Measurements from ENCODE around the gene GALNT5. TPM values are rescaled to one million over a fixed set of nuclear protein-coding genes. Genes with fewer than 3 reads are reported as not detected.
"Not testable (repeated sequence)": the region's sequence is repeated elsewhere in the genome, so short reads cannot be mapped to it uniquely, and the experiment has no call there.

Gene GALNT5
- total RNA-seq, 1 experiment from 2014 or later, result not detected

GRCh38 chr2:157265825-157266224 lies 8.3 kb downstream of the GALNT5 start:
- Histone ChIP-seq H3K9ac (ENCODE audit: low read length) (no peak overlapping the region), H3K9me2 (replicated peaks; ENCODE audit: insufficient read depth, low read length) (no peaks in the 10 kb centered on the region), H3K27me3 (ENCODE audit: low read length) (no peaks in the 10 kb centered on the region), H3K4me1 (ENCODE audit: low read length) (no peaks in the 10 kb centered on the region), H3K79me2 (ENCODE audit: low read length) (no peaks in the 10 kb centered on the region), H3K4me3 (ENCODE audit: low read length) (no peak overlapping the region), H3K36me3 (ENCODE audit: insufficient read depth, low read length) (no peaks in the 10 kb centered on the region), H3K4me2 (ENCODE audit: low read depth, low read length, poor library complexity, severe bottlenecking) (no peak overlapping the region), H3K9me3 (ENCODE audit: low read length) (no peaks in the 10 kb centered on the region), H4K20me1 (ENCODE audit: insufficient read depth, low read depth, low read length) (no peaks in the 10 kb centered on the region), H2AFZ (ENCODE audit: low read length) (no peak overlapping the region), H3K27ac (ENCODE audit: low read length) (no peak overlapping the region)
- DNase-seq, result no peak

DNA sequence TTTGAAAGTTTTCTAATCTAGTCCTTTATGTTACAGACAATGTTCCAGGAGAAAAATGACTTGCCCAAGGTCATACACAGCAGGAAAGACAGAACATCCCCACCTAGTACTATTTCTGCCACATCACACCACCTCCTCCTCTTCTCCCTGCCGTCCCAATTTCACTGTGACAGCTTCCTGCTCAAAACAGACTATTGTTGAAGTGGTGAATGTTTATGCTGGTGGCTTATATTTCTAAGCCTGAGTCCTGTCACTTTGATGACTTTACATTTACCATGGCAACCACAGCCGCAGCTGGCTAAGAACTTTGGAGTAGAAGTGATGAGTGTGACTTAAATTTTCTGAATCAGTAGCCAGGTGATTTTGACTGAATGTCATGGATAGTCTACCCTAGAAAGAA lies 10.0 kb downstream of the GALNT5 start:
- no peaks in the 10 kb centered on the region for H3K27me3 ChIP-seq (ENCODE audit: low read length)

GRCh38 chr2:157269060-157269459 lies 11.6 kb downstream of the GALNT5 start:
- Histone ChIP-seq H3K4me2 (ENCODE audit: low read depth, low read length, poor library complexity, severe bottlenecking) (no peak overlapping the region), H3K9me2 (replicated peaks; ENCODE audit: insufficient read depth, low read length) (no peaks in the 10 kb centered on the region), H3K79me2 (ENCODE audit: low read length) (no peaks in the 10 kb centered on the region)

More for the DNA sequence above, 10.0 kb downstream of the GALNT5 start:
- Histone ChIP-seq H3K4me2 (ENCODE audit: low read depth, low read length, poor library complexity, severe bottlenecking) (no peak overlapping the region), H3K9ac (ENCODE audit: low read length) (no peak overlapping the region), H3K27ac (ENCODE audit: low read length) (no peak overlapping the region), H3K9me3 (ENCODE audit: low read length) (no peaks in the 10 kb centered on the region), H3K4me3 (ENCODE audit: low read length) (no peak overlapping the region), H2AFZ (ENCODE audit: low read length) (no peak overlapping the region), H3K9me2 (replicated peaks; ENCODE audit: insufficient read depth, low read length) (no peaks in the 10 kb centered on the region), H3K79me2 (ENCODE audit: low read length) (no peaks in the 10 kb centered on the region), H3K4me1 (ENCODE audit: low read length) (no peaks in the 10 kb centered on the region), H3K36me3 (ENCODE audit: insufficient read depth, low read length) (no peaks in the 10 kb centered on the region), H4K20me1 (ENCODE audit: insufficient read depth, low read depth, low read length) (no peaks in the 10 kb centered on the region)
- no peak for DNase-seq

GRCh38 chr2:157269922-157270321 lies 12.4 kb downstream of the GALNT5 start:
- no peak for DNase-seq
- H3K4me2 ChIP-seq (ENCODE audit: low read depth, low read length, poor library complexity, severe bottlenecking), result no peak overlapping the region
- H3K4me1 ChIP-seq (ENCODE audit: low read length), result no peaks in the 10 kb centered on the region
- no peak overlapping the region for H3K27ac ChIP-seq (ENCODE audit: low read length)
- no peaks in the 10 kb centered on the region for H4K20me1 ChIP-seq (ENCODE audit: insufficient read depth, low read depth, low read length)
- no peak overlapping the region for H3K9ac ChIP-seq (ENCODE audit: low read length)
- H3K79me2 ChIP-seq (ENCODE audit: low read length), result no peaks in the 10 kb centered on the region
- no peaks in the 10 kb centered on the region for H3K9me3 ChIP-seq (ENCODE audit: low read length)
- no peaks in the 10 kb centered on the region for H3K9me2 ChIP-seq (replicated peaks; ENCODE audit: insufficient read depth, low read length)
- no peaks in the 10 kb centered on the region for H3K27me3 ChIP-seq (ENCODE audit: low read length)
- no peak overlapping the region for H3K4me3 ChIP-seq (ENCODE audit: low read length)
- H3K36me3 ChIP-seq (ENCODE audit: insufficient read depth, low read length), result no peaks in the 10 kb centered on the region
- no peak overlapping the region for H2AFZ ChIP-seq (ENCODE audit: low read length)

More at GRCh38 chr2:157269060-157269459, 11.6 kb downstream of the GALNT5 start:
- Histone ChIP-seq H3K9me3 (ENCODE audit: low read length) (no peaks in the 10 kb centered on the region), H3K9ac (ENCODE audit: low read length) (no peak overlapping the region), H3K27me3 (ENCODE audit: low read length) (no peaks in the 10 kb centered on the region), H3K4me3 (ENCODE audit: low read length) (no peak overlapping the region), H4K20me1 (ENCODE audit: insufficient read depth, low read depth, low read length) (no peaks in the 10 kb centered on the region), H2AFZ (ENCODE audit: low read length) (no peak overlapping the region), H3K4me1 (ENCODE audit: low read length) (no peaks in the 10 kb centered on the region), H3K27ac (ENCODE audit: low read length) (no peak overlapping the region), H3K36me3 (ENCODE audit: insufficient read depth, low read length) (no peaks in the 10 kb centered on the region)
- DNase-seq, result no peak

- Histone ChIP-seq H2AFZ (ENCODE audit: low read length) (no peak overlapping the region), H4K20me1 (ENCODE audit: insufficient read depth, low read depth, low read length) (no peaks in the 10 kb centered on the region), H3K9ac (ENCODE audit: low read length) (no peak overlapping the region), H3K4me3 (ENCODE audit: low read length) (no peak overlapping the region), H3K9me2 (replicated peaks; ENCODE audit: insufficient read depth, low read length) (no peaks in the 10 kb centered on the region), H3K9me3 (ENCODE audit: low read length) (no peaks in the 10 kb centered on the region), H3K4me1 (ENCODE audit: low read length) (no peaks in the 10 kb centered on the region), H3K79me2 (ENCODE audit: low read length) (no peaks in the 10 kb centered on the region), H3K27me3 (ENCODE audit: low read length) (no peaks in the 10 kb centered on the region), H3K4me2 (ENCODE audit: low read depth, low read length, poor library complexity, severe bottlenecking) (no peak overlapping the region), H3K27ac (ENCODE audit: low read length) (no peak overlapping the region), H3K36me3 (ENCODE audit: insufficient read depth, low read length) (no peaks in the 10 kb centered on the region)
- no peak for DNase-seq
These were observed 14.2 kb downstream of the GALNT5 start for GRCh38 chr2:157271590-157272203.

DNA sequence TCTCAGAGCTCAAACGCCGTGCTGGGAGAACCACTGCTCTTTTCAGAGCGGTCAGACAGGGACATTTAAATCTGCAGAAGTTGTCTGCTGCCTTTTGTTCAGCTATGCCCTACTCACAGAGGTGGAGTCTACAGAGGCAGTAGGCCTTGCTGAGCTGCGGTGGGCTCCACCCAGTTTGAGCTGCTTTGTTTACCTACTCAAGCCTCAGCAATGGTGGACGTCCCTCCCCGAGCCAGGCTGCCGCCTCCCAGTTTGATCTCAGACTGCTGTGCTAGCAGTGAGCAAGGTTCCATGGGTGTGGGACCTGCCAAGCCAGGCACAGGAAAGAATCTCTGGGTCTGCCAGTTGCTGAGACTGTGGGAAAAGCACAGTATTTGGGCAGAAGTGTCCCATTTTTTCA lies 21.8 kb downstream of the GALNT5 start:
- H3K27ac ChIP-seq (ENCODE audit: low read length); H3K4me1 ChIP-seq (ENCODE audit: low read length); H3K9me2 ChIP-seq (replicated peaks; ENCODE audit: insufficient read depth, low read length); H3K9ac ChIP-seq (ENCODE audit: low read length); H2AFZ ChIP-seq (ENCODE audit: low read length); H3K27me3 ChIP-seq (ENCODE audit: low read length); H4K20me1 ChIP-seq (ENCODE audit: insufficient read depth, low read depth, low read length); H3K4me3 ChIP-seq (ENCODE audit: low read length); DNase-seq; H3K4me2 ChIP-seq (ENCODE audit: low read depth, low read length, poor library complexity, severe bottlenecking); H3K9me3 ChIP-seq (ENCODE audit: low read length); H3K36me3 ChIP-seq (ENCODE audit: insufficient read depth, low read length); H3K79me2 ChIP-seq (ENCODE audit: low read length): not testable (repeated sequence)

DNA sequence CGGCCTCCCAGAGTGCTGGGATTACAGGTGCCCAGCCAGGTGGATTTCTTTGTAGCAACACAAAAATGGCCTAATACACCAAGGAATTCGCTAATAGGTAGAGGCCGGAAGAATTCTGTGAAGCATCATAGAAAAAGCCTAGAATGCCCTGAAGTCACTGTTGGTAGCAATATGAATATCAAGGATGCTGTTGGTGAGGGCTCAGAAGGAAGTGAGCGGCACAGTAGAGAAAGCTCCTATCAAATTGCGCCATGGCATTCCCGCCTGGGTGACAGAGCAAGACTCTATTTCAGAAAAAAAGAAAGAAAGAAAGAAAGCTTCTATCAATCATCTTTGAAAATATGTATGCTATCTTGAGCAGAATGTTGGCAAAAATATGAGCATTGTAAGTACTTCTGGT lies 23.8 kb downstream of the GALNT5 start:
- Histone ChIP-seq H3K27me3 (ENCODE audit: low read length) (0 out of 2 replicates have a peak, but pooled peaks cover 4% of the 10 kb centered on the region), H4K20me1 (ENCODE audit: insufficient read depth, low read depth, low read length) (no peaks in the 10 kb centered on the region), H3K4me3 (ENCODE audit: low read length) (no peak overlapping the region), H2AFZ (ENCODE audit: low read length) (no peak overlapping the region), H3K36me3 (ENCODE audit: insufficient read depth, low read length) (no peaks in the 10 kb centered on the region), H3K27ac (ENCODE audit: low read length) (no peak overlapping the region), H3K4me1 (ENCODE audit: low read length) (no peaks in the 10 kb centered on the region), H3K9me3 (ENCODE audit: low read length) (no peaks in the 10 kb centered on the region), H3K79me2 (ENCODE audit: low read length) (no peaks in the 10 kb centered on the region), H3K9me2 (replicated peaks; ENCODE audit: insufficient read depth, low read length) (no peaks in the 10 kb centered on the region), H3K9ac (ENCODE audit: low read length) (no peak overlapping the region), H3K4me2 (ENCODE audit: low read depth, low read length, poor library complexity, severe bottlenecking) (no peak overlapping the region)
- no peak for DNase-seq

GRCh38 chr2:157283468-157283867 lies 26.0 kb downstream of the GALNT5 start:
- Histone ChIP-seq H3K9me3 (ENCODE audit: low read length) (no peaks in the 10 kb centered on the region), H3K79me2 (ENCODE audit: low read length) (no peaks in the 10 kb centered on the region), H3K9ac (ENCODE audit: low read length) (no peak overlapping the region), H3K4me3 (ENCODE audit: low read length) (no peak overlapping the region), H3K9me2 (replicated peaks; ENCODE audit: insufficient read depth, low read length) (no peaks in the 10 kb centered on the region), H3K36me3 (ENCODE audit: insufficient read depth, low read length) (no peaks in the 10 kb centered on the region), H3K27ac (ENCODE audit: low read length) (no peak overlapping the region), H2AFZ (ENCODE audit: low read length) (no peak overlapping the region), H4K20me1 (ENCODE audit: insufficient read depth, low read depth, low read length) (no peaks in the 10 kb centered on the region), H3K27me3 (ENCODE audit: low read length) (0 out of 2 replicates have a peak, but pooled peaks cover 4% of the 10 kb centered on the region), H3K4me2 (ENCODE audit: low read depth, low read length, poor library complexity, severe bottlenecking) (no peak overlapping the region), H3K4me1 (ENCODE audit: low read length) (no peaks in the 10 kb centered on the region)
- no peak for DNase-seq

Data from Karpas-422 (cell line).